GM18873 (cell line): ENCODE measurements around the gene LPAR1.
"Not testable (repeated sequence)": the region's sequence is repeated elsewhere in the genome, so short reads cannot be mapped to it uniquely, and the experiment has no call there.

Source experiments
- ATAC-seq: cut with Tn5 transposase; IDR thresholded peaks from one replicate; pipeline ENCODE4 v1.9.1; 2021; ENCODE audit warnings: mild to moderate bottlenecking, moderate library complexity, moderate number of reproducible peaks; ENCODE audit not compliant: unreplicated experiment, low FRiP score

LPAR1 gene, protein sequence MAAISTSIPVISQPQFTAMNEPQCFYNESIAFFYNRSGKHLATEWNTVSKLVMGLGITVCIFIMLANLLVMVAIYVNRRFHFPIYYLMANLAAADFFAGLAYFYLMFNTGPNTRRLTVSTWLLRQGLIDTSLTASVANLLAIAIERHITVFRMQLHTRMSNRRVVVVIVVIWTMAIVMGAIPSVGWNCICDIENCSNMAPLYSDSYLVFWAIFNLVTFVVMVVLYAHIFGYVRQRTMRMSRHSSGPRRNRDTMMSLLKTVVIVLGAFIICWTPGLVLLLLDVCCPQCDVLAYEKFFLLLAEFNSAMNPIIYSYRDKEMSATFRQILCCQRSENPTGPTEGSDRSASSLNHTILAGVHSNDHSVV

DNA sequence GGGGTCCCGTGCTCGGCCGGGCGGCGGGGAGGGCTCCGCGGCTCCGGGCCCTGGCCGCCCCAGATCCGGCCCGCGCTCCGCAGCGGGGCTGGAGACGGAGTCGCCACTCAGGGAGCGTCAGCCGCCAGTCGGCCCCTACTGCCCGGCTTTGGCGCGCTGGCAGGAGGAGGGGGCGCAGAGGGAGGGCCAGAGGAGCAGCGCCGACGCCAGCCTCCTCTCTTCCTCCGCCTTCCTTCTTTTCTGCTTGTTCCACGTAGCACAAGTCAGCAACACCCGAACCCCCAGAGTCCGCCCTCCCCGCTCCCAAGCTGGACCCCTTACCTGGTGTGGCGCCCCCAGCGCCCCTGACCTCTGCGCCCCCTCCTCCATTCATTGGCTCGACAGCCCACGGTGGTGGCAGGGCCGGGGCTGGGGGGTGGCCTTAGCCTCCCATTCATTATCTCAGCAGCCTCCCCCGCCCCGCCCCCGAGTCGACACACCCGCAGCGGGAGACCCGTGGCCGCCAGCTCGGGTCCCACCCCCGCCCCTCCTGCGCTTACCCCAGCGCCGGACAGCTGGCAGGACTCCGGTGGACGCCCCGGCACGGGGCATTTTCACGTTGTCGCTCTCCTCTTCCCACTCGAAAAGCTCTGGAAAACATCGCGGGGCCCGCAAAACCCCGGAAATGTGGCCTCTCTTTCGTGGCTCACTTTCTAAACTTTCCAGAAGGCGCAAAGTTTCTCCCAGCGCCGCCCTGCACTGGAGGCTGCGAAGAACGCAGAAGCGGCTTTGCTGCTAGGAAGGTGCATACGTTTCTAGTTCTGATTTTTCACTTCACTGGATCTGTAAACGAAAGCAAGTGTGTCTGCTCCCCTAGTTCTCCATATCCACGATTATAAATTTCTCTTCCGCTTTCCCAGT, at the start of gene LPAR1:
LPAR1 (minus strand) TSS at position 140 of the 900 bp plus-strand sequence. CDS start 66,353 bp downstream, outside the sequence.
- ATAC-seq, result no peak

DNA sequence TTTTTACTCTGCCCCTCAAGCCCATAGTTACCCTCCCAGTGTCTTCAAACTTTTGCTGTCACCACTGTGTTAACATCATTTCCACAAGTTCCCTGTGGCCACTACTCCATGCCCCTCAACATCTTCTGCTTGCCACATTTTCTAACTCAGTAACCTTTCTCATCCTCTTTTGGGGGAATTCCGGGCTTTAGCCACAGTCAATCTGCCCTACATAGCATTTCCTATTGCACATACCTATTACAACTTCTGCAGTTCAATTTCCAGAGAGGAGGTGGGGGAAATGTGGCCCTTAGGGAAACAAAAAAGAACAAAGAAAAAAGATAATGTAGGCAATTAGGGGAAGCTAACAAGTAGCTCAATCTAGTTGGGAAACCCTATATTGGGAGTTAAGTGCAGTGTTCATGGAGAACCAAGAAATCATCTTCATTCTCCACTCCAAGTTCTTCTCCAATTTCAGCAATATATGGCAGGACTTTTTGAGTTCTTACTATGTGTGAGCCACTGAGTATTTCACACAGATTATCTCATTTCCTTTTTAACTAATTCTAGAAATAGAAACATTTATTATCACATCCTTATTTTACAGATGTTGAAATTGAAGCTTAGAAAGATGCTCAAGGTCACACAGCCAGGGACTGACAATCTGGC, 40.2 kb upstream of the LPAR1 start:
- no peak for ATAC-seq

DNA sequence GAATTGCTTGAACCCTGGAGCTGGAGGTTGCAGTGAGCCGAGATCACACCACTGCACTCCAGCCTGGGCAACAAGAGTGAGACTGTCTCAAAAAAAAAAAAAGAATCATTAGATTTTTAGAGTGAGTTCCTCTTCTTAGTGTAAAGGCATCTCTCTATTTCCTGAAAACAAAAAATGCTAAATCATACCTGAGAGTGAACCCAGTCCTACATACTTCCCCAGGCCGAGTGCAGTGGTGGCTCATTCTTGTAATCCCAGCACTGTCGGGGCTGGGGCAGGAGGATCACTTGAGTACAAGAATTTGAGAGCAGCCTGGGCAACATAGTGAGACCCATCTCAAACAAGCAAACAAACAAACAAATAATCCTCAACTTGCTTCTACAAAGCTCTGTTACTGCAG, 38.2 kb upstream of the LPAR1 start:
- ATAC-seq, result no peak

DNA sequence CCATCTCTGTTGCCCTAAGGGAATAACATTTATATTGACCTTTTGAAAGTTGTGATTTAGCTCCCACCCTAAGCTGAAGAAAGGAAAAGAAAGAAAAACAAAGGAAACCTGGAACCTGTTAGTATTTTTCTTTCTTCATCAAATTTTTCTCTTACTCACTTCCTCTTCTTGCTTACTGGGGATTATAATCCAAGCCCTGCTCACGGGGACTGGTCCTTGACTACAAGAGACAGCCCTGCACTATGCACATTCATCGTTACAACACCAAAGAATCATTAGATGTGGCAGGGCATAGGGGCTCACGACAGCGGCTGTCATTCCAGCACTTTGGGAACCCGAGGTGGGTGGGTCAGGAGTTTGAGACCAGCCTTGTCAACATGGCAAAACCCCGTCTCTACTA, 37.8 kb upstream of the LPAR1 start:
- no peak for ATAC-seq

DNA sequence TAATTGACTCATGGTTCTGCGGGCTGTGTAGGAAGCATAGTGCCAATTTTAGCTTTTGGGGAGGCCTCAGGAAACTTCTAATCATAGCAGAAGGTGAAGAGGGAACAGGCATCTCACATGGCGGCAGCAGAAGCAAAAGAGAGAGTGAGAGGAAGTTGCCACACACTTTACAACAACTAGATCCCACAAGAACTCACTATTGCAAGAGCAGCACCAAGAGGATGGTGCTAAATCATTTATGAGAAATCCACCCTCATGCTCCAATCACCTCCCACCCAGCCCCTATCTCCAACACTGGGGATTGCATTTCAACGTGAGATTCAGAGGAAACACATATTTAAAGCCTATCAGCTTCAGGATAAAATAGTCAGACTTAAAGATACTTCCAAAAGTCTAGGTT, 36.1 kb upstream of the LPAR1 start:
- ATAC-seq, result no peak

DNA sequence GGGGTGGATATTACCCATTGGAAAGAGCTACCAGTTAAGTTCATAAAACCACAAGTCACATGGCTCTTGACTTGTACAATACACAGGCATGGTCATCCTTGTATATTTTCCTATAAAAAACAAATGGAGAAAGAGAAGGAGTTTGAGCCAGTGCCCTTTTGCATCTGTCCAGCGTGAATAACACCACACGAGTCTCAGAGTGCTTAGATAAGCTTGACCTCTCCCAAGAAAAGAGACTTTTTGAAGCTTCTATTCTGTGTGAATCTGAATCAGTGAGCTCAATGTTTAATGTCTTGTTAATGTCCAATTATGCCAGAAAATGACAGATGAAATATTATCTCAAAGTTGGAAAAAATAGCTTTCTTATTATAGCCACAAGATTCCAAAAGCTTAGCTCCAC, 30.9 kb upstream of the LPAR1 start:
- no peak for ATAC-seq

DNA sequence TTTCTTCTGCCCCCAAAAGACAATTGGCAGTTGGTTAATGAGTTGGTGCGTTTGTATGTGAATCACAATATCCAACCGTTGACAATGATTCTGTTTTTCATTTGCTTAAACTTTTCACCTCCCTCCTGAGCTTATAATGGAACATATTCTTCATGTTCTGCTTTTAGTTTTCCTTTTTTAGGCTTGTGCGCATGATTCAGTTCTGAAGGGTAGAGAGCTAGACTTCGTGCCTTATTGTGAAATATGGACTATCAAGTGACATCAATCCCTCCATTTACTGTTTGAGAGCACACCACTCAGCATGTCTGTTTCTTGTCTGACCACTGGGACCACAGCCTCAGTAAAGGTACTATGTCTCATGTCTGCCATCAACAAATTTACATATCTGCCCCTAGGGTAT, 30.5 kb upstream of the LPAR1 start:
- ATAC-seq, result no peak

DNA sequence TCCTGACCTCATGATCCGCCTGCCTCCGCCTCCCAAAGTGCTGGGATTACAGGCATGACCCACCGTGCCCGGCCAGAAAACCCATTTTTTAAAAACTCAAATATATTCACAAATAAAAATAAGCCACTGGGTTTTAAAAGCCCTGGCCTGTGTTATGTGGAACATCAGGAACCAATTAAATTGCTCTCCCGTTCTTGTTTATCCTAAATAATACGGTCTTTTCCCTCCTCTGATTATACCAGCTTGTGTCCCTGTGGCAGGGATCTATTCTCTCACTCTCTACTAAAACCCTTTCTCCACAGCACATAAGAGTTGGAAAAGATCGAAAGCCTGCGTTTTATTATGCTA, 30.1 kb upstream of the LPAR1 start:
- no peak for ATAC-seq

DNA sequence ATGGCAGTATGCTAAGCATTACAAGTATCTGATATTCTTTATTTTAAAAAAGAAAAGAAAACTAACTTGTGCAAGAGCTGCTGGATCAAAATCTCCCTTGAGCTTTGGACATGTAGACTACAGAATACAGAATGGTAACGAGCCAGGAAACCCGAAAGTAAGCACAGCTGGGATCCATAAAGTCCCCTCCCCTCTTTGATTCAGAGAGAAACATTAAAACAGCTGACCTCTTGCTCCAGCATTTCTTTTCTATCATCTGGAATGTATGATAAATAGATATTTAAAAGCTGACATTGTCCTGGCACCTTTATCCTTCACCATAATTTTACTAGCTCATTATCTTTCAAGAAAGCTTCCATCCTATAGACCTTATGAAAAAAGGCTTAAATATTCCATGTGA, 28.2 kb upstream of the LPAR1 start:
- no peak for ATAC-seq

DNA sequence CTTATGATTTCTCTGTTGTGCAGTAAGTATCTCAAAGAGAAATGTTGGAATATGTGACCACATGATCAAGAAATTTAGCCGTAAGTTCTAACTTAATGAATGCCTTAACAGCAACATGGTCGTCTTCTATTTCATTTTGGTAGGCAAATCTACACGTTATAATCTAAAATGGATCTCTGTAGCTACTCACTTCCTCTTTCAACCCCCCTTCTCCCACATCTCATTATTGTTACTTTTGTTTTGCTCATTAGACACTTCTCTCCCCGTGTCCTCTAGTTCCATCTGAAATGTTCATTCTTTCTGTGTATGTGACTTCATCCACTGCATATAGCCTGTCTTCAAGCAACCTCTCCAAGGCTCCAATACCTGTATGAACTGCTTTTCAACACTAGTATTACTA, 27.1 kb upstream of the LPAR1 start:
- ATAC-seq, result no peak

DNA sequence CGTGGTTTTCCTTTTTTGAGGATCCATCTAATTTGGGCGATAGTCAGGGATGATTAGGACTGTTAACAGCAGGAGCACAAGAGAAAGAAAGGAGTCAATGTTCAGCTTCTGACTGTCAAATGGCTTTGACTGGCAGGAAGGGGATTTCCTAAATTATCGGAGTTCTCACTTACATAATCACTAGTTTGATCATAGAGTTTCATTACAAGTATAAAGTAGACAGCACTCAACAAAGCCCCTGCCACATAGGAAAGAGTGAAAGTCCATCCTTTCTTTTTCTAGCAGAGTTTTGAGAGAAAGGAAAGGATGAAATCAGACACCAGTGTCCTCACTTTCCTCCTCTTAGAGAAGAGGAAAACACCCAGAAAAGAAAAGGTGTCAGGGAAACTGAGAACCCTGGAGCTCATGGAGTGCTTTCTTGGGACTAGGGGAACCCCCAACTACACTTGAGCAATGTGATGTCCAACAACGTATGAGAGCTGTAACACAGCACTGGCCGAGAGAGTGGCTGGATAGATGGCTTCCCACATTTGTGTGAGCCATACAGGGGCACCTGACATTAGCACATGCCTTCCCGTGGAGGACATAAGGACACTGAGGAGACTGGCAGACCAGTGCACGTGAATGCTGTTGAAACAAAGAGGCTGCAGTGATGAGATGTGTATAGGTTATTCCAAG, 26.0 kb upstream of the LPAR1 start:
- no peak for ATAC-seq

DNA sequence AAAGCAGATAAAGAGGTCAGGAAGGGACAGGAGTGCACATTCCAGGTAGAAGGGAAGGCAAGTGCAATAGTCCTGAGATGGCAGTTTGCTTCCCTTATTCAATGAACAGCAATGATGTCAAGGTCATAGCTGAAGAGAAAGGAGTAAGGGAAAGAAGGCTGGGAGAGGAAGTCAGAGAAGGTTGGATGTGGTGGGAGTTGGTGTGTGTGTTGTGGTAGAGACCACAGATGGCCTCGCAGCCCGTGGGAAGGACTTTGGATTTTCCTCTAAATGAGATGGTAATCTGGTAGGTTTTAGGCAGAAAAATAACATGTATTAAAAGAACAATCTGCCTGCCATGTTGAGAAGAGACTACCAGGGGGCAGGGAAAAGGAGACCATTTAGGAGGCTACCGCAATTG, 25.1 kb upstream of the LPAR1 start:
- ATAC-seq, result no peak

DNA sequence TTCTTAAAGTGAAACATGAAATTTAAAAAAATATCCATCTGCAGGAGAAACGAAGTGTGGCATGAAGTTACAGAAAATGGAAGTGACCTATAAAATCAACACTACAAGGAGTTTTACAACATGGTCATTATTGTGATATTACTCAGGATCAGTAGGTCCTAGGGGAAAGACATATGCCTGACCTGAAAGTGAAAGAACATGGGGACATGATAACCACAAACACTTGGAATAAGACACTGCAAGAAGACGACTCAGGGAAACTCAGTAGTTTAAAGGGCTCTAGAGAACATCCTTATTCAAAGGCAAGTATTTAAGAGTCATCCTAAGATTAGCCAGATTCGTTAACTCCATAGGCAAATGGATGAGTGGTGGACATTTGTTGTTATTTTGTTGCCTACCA, 19.9 kb upstream of the LPAR1 start:
- ATAC-seq, result no peak

DNA sequence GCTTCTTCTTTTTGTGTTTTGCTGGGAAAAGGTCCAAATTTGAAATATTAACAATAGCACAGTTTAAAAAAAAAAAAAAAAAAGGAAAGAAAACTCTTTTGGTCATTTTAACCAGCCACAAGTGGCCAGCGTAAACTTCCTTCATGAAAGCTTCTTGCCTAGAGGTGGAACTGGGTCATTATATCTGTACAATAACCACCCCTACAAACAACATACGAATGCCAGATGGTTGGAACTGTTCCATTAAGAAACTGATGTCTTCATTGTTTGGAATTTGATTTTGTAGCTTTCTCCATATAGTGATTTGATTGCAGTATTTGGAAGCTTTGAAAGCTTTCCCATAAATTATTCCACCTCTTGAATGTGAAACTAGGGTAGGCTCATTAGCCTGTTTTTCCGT, 18.3 kb upstream of the LPAR1 start:
- ATAC-seq, result no peak

DNA sequence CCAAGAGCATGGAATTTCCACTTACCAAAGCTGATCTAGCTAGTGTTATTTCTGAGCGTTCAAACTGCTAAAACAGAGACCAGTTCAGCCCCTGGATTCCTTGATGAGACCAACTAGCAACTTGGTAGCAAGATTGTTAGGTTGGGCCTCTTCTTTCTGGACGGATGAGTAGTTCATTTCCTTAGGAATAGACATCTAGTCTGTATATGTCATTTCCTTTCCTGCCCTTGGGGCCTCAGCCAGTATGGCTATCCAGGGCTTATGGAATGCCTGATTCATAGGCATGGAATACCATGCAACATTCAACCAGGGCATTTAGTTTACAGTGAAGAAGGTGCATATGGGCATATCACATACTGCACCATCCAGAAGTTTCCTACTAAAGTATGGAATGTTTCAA, 14.5 kb upstream of the LPAR1 start:
- ATAC-seq, result no peak

DNA sequence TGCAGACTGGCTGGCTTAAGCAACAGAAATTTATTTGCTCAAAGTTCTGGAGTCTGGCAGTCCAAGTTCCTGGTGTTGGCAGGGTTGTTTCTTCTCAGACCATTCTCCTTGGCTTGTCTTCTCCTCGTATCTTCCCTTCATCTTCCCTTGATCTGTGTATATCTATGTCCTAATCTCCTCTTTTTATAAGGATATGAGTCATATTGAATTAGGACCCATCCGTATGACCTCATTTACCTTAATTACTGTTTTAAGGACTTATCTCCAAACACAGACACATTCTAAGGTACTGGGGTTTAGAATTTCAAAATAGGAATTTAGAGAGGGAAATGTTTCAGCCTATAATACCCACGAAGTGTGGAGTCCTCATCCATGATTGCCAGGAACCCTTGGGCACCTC, 13.1 kb upstream of the LPAR1 start:
- ATAC-seq, result no peak

DNA sequence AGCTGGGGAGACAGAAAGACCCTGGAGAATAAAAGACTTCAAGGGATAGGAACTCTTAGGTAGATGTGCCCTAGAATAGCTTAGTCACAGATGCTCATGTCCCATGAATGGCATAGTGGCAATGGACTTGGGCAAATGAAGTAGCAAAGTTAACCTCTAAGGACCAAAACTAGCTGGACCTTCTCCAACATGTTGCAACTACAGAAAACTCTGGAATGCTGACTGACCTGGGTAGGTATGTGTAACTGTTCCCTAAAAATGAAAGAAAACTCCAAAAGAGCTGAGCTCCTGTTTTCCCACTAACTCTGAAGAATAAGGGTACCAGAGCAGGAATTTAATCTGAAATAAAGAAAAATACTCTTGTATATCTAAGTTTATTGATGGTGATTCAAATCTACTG, 12.5 kb upstream of the LPAR1 start:
- ATAC-seq, result no peak

DNA sequence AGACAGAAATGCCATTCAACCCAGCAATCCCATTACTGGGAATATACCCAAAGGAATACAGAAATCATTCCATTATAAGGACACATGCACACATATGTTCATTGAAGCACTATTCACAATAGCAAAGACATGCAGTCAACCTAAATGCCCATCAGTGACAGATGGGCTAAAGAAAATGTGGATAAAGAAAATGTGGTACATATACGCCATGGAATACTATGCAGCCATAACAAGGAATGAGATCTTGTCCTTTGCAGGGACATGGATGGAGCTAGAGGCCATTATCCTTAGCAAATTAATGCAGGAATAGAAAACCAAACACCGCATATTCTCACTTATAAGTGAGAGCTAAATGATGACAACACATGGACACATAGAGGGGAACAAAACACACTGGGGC, 9.0 kb upstream of the LPAR1 start:
- ATAC-seq, result not testable (repeated sequence)

DNA sequence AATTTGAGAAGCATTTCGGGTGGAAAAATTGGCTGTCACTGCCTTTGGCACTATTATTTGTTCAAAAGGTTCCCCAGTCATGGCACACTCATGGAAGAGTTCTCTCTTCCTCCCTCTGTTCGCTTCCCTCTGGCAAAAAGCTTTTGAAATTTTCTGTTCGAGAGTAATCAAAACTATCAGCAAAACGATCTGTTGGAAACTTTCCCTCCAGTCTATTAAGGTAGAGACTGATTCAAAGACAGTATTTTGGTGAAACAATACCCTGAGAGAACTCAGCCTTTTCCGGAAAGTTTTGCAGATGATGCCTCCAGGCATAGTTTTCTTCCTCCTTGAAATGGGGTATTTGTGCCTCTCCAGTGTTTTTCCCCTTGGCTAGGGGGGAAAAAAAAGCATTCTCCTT, 3.6 kb upstream of the LPAR1 start:
- no peak for ATAC-seq

DNA sequence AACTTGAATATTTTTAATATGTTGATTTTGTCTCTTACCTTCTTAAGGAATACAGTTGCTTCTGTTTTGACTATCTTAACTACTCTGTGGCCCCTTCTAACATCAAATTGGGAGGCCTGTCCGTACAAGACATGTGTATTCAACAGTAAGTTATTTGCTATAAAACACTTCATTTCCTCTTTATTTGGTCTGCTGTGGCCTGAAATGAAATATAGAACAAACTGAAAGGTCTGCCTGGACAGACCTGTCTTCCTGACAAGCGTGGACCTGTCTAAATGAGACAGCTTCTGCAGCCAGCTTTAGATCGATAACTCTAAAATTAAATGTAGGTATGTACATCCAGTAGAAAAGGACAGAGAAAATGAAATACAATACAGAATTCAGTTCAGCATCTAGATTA, 2.2 kb upstream of the LPAR1 start:
- no peak for ATAC-seq
